22Rv1 (cell line): ENCODE data around the gene TMEM269.

Experiments used
- CTCF ChIP-seq: fragments of 450-650 bp; IDR thresholded peaks from 2 replicates; pipeline ENCODE4 v1.5.1; 2017; ENCODE audit warnings: mild to moderate bottlenecking
- ZFX ChIP-seq: fragments of 450-650 bp; IDR thresholded peaks from 2 replicates; pipeline ENCODE4 v1.6.1; 2017; ENCODE audit warnings: antibody characterized with exemption, borderline replicate concordance

GRCh38 chr1:42739753-42740700, 44.8 kb upstream of the TMEM269 start, which contains the start of gene CLDN19:
- TF ChIP-seq CTCF (no peak), ZFX (no peak)
